SJSA1 (cell line): Measurements from ENCODE around the gene EXD3. TPM values are rescaled to one million over a fixed set of nuclear protein-coding genes. Genes with fewer than 3 reads are reported as not detected.
A peak's percentile ranks its signal among the peaks of the same experiment; 100 is the strongest.

Experiments
- DNase-seq, 2 experiments: peaks; one replicate each; pipeline ENCODE4 v3.0.0-alpha.2; 2015 to 2020; ENCODE audit warnings: low spot score in 2 of 2, low read depth in 1 of 2
- H3K27ac ChIP-seq: fragments of 250-450 bp; sonication (Bioruptor Pico); 2 replicates; pipeline ENCODE4 v1.5.1; 2020; ENCODE audit warnings: mild to moderate bottlenecking, moderate library complexity
- H3K27me3 ChIP-seq: fragments of 250-450 bp; sonication (Bioruptor Pico); replicated peaks from 2 replicates; pipeline ENCODE4 v1.5.1; 2020; ENCODE audit warnings: mild to moderate bottlenecking, moderate library complexity
- H3K36me3 ChIP-seq: fragments of 250-450 bp; sonication (Bioruptor Pico); 2 replicates; pipeline ENCODE4 v1.5.1; 2020; ENCODE audit warnings: mild to moderate bottlenecking
- H3K4me1 ChIP-seq: fragments of 250-450 bp; sonication (Bioruptor Pico); replicated peaks from 2 replicates; pipeline ENCODE4 v1.6.1; 2021; ENCODE audit warnings: mild to moderate bottlenecking
- H3K4me3 ChIP-seq: fragments of 250-450 bp; sonication (Bioruptor Pico); 2 replicates; pipeline ENCODE4 v1.5.1; 2020; ENCODE audit warnings: mild to moderate bottlenecking
- H3K9me3 ChIP-seq: fragments of 250-450 bp; sonication (Bioruptor Pico); replicated peaks from 2 replicates; pipeline ENCODE4 v1.5.1; 2020; ENCODE audit warnings: mild to moderate bottlenecking
- total RNA-seq: library from RNA; depleted of rRNA; stranded (reverse); fragments of >200 nt; shearing (Covaris generic); gene quantifications from 2 replicates; pipeline ENCODE4 v1.2.3, GENCODE V29; 2014

EXD3 gene
- total RNA-seq, 1 experiment from 2014 or later: 4.0 TPM

DNA sequence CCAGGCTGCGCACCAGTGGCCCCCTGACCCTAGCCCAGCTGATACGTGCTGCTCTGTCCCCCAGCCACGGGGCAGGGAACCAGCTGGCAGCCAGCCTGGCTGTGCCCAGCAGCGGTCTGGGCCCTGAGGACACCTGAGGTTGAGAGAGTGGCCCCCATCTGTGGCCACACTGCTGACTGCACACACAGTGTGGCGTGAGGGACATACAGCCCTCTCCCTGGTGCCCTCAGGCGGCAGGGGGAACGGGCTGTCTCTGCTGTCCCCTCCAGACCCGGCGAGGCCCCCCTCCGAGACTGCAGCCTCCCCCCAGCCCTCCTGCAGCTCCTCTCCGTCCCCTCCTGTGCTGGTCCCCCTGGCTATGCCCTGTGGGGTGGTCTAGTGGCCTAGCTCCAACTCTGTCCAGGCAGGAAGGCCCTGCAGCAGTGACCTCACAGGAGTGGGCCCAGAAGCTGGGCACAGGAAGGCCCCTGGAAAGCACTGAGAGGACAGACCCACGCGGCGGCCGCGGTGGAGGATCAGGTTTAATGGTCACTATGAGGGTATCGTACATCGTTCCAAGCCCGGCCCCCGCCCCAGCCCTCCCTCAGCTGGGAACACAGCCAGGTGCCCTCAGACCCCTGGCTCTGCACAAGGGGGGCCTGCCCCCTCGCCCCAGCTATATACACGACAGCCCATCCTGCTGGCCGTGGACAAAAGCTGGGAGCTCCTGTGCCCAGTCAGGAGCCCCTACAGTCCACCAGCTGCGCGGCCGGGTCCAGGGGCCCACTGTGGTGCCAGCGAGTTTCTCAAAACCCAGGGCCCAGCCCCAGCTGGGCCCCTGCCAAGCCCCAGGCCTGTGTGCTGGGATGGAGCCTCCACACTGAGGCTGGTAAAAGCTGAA, 25.0 kb upstream of the EXD3 start:
- H3K27ac ChIP-seq: no peak overlapping the region
- H3K9me3 ChIP-seq: no peaks in the 10 kb centered on the region
- peaks cover 5% of the 10 kb centered on the region for H3K4me1 ChIP-seq
- DNase-seq: no peak
- H3K27me3 ChIP-seq: peaks cover under 1% of the 10 kb centered on the region; the same call in 1 of the 2 replicates
- peaks cover 16% of the 10 kb centered on the region for H3K36me3 ChIP-seq
- H3K4me3 ChIP-seq: no peak overlapping the region

GRCh38 chr9:137446851-137447471, 24.0 kb upstream of the EXD3 start:
- H3K4me1 ChIP-seq: peaks cover 5% of the 10 kb centered on the region
- H3K27me3 ChIP-seq: peaks cover 8% of the 10 kb centered on the region
- peaks cover 10% of the 10 kb centered on the region for H3K36me3 ChIP-seq
- DNase-seq: no peak
- no peak overlapping the region for H3K4me3 ChIP-seq
- no peaks in the 10 kb centered on the region for H3K9me3 ChIP-seq
- H3K27ac ChIP-seq: no peak overlapping the region

GRCh38 chr9:137445930-137446431, 23.0 kb upstream of the EXD3 start:
- no peak overlapping the region for H3K4me3 ChIP-seq
- H3K27ac ChIP-seq: no peak overlapping the region
- no peak for DNase-seq
- peaks cover 10% of the 10 kb centered on the region for H3K36me3 ChIP-seq
- H3K9me3 ChIP-seq: no peaks in the 10 kb centered on the region
- peaks cover 9% of the 10 kb centered on the region for H3K4me1 ChIP-seq
- peaks cover 9% of the 10 kb centered on the region for H3K27me3 ChIP-seq

DNA sequence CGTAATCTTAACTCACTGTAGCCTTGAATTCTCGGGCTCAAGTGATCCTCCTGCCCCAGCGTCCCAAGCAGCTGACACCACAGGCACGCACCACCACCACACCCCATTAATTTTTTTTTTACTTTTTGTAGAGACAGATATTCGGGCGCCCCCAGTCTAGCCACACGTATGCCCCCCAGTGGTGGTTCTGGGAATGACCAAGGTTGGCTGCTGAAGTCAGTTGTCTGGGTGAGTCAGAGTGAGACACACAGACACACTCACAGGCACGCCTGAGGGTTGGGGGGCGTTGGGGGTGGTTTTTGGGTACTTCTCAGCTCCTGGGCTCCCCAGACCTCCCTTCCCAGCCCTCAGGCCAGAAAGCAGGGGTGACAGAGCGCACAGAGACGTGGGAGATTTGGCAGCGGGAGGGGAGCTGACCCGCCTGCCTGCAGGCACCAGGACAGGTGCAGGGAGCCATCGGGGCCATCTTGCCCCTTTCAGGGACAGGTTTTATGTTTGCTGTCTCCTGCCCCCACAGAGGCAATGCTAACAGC, 22.4 kb upstream of the EXD3 start:
- Histone ChIP-seq H3K4me3 (no peak overlapping the region), H3K27me3 (peaks cover 9% of the 10 kb centered on the region), H3K27ac (no peak overlapping the region), H3K9me3 (no peaks in the 10 kb centered on the region), H3K36me3 (peaks cover 10% of the 10 kb centered on the region), H3K4me1 (peaks cover 9% of the 10 kb centered on the region)
- peak; percentile 68 to 76 for DNase-seq

GRCh38 chr9:137444106-137444790, 21.3 kb upstream of the EXD3 start:
- Histone ChIP-seq H3K4me1 (peaks cover 9% of the 10 kb centered on the region), H3K9me3 (no peaks in the 10 kb centered on the region), H3K4me3 (no peak overlapping the region), H3K27ac (no peak overlapping the region), H3K27me3 (peaks cover 9% of the 10 kb centered on the region), H3K36me3 (peaks cover 3% of the 10 kb centered on the region)
- DNase-seq: no peak

- Histone ChIP-seq H3K27me3 (peaks cover 9% of the 10 kb centered on the region), H3K36me3 (no peaks in the 10 kb centered on the region), H3K27ac (no peak overlapping the region), H3K9me3 (no peaks in the 10 kb centered on the region), H3K4me1 (peaks cover 9% of the 10 kb centered on the region), H3K4me3 (no peak overlapping the region)
- DNase-seq: no peak
These were observed 19.0 kb upstream of the EXD3 start for GRCh38 chr9:137441935-137442321.

- no peaks in the 10 kb centered on the region for H3K36me3 ChIP-seq
- no peak for DNase-seq
- no peaks in the 10 kb centered on the region for H3K9me3 ChIP-seq
- peaks cover 9% of the 10 kb centered on the region for H3K27me3 ChIP-seq
- no peak within 1 kb of the TSS for H3K4me3 ChIP-seq
- H3K4me1 ChIP-seq: peaks cover 9% of the 10 kb centered on the region
- H3K27ac ChIP-seq: no peak within 1 kb of the TSS
These were observed 18.4 kb upstream of the EXD3 start, which contains the start of gene ENTPD8 for GRCh38 chr9:137441289-137441934. ENTPD8 (minus strand) TSS chr9:137441357; CDS start chr9:137438285, 3,072 bp downstream.

GRCh38 chr9:137439158-137439714, 16.3 kb upstream of the EXD3 start:
- H3K27ac ChIP-seq: no peak overlapping the region
- H3K9me3 ChIP-seq: no peaks in the 10 kb centered on the region
- H3K27me3 ChIP-seq: peaks cover 9% of the 10 kb centered on the region
- DNase-seq: no peak
- H3K4me3 ChIP-seq: no peak overlapping the region
- no peaks in the 10 kb centered on the region for H3K36me3 ChIP-seq
- H3K4me1 ChIP-seq: peaks cover 13% of the 10 kb centered on the region

GRCh38 chr9:137438591-137439157, 15.7 kb upstream of the EXD3 start:
- Histone ChIP-seq H3K4me3 (no peak overlapping the region), H3K27ac (no peak overlapping the region), H3K36me3 (no peaks in the 10 kb centered on the region), H3K27me3 (peaks cover 9% of the 10 kb centered on the region), H3K9me3 (no peaks in the 10 kb centered on the region), H3K4me1 (peaks cover 13% of the 10 kb centered on the region)
- no peak for DNase-seq

GRCh38 chr9:137437691-137438590, 15.0 kb upstream of the EXD3 start:
- no peak for DNase-seq
- no peak overlapping the region for H3K4me3 ChIP-seq
- peaks cover 7% of the 10 kb centered on the region for H3K27me3 ChIP-seq
- H3K4me1 ChIP-seq: peaks cover 13% of the 10 kb centered on the region
- H3K27ac ChIP-seq: no peak overlapping the region
- H3K36me3 ChIP-seq: no peaks in the 10 kb centered on the region
- H3K9me3 ChIP-seq: no peaks in the 10 kb centered on the region

DNA sequence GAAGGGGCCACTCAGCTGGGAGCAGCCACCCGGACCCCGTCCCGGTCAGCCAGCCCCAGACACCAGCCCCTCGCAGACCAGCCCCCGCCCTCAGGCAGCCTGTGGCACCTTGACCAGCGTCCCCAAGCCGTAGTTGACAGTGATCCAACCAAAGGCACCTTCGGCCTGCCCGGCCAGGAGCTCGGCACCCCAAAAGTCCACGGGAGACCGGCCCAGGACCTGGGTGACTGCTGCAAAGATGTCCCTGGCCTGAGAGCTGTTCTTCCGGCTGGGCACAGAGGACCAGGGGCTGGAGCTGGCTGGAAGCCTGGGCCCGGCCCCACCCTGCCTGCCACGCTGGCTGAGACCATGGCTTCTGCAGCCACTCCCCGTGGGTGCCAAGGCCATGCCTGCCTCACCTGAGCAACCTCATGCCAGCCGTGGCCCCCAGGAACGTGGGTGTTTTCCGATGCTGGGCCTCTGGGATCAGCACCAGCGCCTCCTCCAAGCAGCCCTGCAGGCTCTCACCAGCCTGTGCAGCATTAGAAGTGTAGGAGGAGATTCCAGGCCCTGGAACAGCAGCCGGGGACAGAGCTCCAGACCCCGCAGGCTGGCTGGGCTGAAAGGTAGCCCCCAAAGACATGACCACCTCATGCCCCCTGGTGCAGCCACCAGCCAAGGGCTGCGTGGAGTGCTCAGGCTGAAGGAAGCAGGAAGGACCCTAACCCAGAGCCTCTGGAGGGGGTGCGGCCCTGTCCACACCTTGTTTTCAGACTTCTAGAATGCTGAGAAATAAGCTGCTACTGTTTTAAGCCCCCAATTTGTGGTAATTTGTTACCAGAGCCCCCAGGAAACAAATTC, 14.0 kb upstream of the EXD3 start:
- no peaks in the 10 kb centered on the region for H3K36me3 ChIP-seq
- H3K27ac ChIP-seq: no peak overlapping the region
- DNase-seq: no peak
- peaks cover 13% of the 10 kb centered on the region for H3K4me1 ChIP-seq
- no peaks in the 10 kb centered on the region for H3K9me3 ChIP-seq
- H3K4me3 ChIP-seq: no peak overlapping the region
- peaks cover 1% of the 10 kb centered on the region; the same call in 1 of the 2 replicates for H3K27me3 ChIP-seq
